GM19193 (cell line): ENCODE measurements around the gene TIA1.

Experiments
- POLR2A ChIP-seq: IDR thresholded peaks from 4 replicates; pipeline ENCODE4 v1.6.1; 2011; ENCODE audit not compliant: insufficient read depth, insufficient read length; ENCODE audit errors: extremely low read depth

TIA1 gene

DNA sequence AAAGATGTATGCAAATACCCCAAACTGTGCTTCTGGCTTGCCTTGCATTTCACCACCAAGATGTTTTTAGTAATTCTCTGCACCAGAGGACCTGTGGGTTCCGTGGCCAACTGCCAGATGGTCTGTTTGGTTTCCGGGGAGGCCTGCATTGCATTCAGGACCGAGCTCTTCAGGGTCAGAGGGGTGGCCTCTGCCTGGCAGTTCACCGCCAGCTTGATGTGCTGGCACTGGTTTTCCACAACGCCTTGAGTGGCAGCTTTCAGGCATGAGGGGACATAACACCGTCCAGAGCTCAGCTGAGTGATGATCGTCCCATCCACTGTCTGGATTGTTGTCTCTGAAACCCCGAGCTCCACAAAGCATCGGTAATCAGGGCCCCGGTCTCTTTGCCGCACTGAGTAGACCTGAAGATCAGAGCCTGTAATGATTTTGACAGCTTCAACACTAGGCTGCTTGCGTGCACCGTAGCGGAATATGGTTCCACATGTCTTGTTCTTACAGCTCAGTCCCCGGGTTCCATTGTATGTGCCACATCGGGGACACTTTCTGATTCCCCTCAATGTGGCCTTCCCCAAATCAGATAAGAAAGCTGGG, 67.0 kb downstream of the TIA1 start:
- peak; percentile 43 for TF ChIP-seq POLR2A

GRCh38 chr2:70173520-70173919, 74.9 kb downstream of the TIA1 start:
- TF ChIP-seq POLR2A = no peak

- TF ChIP-seq POLR2A = no peak
Observed at GRCh38 chr2:70161069-70161534, 87.3 kb downstream of the TIA1 start.

DNA sequence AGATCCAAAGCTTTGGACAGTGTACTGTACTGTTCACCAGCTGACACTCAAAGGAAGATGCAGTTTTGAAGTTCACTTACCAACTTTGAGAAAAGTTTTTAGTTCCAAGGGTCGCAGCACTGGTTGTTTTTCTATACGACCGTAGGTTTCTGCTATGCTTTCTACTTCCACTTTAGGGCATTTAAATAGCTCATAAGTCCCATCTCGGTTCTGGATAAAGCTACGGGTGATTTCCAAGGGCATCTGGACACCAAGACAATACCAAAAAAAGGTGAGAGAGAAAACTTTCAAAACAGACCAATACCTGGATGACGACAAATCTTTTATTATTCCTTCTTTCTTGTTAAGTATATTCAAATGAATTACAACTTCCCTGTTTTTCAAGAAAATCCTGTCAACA, 87.9 kb downstream of the TIA1 start:
- no peak for TF ChIP-seq POLR2A
